ENCODE results near the gene RGS11.

The RGS11 gene

GRCh38 chr16:275786-276232 is at the start of gene RGS11:
Gene RGS11, minus strand, starts transcription at chr16:275944. Its CDS starts 33 bp downstream, at chr16:275911.
- no peak for DNase-seq

GRCh38 chr16:324451-325334 is 48.9 kb upstream of the RGS11 start:
- DNase-seq, result no peak

GRCh38 chr16:324201-324450 is 48.4 kb upstream of the RGS11 start:
- no peak for DNase-seq

GRCh38 chr16:322476-323143 is 46.9 kb upstream of the RGS11 start:
- no peak for DNase-seq

DNA sequence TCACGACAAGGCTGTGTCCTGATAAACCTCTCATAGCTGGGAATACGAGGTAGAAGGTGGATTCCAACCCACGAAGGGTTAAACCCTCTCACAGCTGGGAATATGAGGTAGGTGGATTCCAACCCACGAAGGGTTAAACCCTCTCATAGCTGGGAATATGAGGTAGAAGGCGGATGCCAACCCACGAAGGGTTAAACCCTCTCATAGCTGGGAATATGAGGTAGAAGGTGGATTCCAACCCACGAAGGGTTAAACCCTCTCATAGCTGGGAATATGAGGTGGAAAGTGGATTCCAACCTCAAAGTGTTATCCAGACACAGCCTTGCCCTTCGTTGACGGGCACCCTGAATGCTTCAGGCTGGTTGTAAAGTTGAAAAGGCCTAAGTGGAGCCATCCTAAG is 45.8 kb upstream of the RGS11 start:
- DNase-seq, result no peak

GRCh38 chr16:320206-320605 is 44.5 kb upstream of the RGS11 start:
- DNase-seq, result no peak

- no peak for DNase-seq
These were observed 42.9 kb upstream of the RGS11 start for GRCh38 chr16:318628-319027.

DNA sequence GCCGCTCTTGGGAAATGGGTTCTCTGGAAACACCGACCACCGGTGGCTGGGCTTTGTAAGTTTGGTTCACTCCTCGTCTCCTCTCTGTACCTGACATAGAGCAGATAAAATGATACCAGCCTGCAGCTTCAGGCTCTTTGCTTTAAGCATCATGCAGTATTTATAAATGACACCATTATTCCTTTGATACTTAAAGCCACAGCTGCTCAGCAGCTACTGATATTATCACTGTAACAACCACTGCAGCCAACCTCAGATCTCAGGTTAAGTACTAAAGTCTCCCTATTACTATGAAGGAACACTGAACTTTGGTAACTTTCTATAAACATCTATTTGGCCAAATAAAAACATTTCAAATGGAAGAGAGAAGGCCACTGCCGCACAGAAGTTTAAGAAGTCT is 41.8 kb upstream of the RGS11 start:
- no peak for DNase-seq

DNA sequence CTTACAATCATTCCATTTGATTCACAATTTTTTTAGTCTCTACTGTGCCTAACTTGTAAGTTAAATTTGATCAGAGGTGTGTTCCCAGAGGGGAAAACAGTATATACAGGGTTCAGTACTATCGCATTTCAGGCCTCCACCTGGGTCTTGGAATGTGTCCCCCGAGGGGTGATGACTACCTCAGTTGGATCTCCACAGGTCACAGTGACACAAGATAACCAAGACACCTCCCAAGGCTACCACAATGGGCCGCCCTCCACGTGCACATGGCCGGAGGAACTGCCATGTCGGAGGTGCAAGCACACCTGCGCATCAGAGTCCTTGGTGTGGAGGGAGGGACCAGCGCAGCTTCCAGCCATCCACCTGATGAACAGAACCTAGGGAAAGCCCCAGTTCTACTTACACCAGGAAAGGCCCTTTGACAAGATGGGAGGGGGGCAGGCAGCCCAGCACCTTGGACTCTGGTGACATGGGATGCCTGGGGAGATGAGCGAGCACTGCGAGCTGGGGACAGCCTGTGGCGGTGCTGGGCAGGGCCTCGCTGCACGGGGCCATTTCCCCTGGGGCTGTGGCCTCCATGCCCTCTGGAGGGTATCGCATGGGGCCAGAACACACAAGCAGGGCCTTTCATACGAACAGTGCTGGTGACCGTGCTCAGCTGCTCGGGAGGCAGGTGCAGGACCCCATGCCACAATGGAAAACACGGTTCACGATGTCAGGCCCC is 41.2 kb upstream of the RGS11 start:
- no peak for DNase-seq

DNA sequence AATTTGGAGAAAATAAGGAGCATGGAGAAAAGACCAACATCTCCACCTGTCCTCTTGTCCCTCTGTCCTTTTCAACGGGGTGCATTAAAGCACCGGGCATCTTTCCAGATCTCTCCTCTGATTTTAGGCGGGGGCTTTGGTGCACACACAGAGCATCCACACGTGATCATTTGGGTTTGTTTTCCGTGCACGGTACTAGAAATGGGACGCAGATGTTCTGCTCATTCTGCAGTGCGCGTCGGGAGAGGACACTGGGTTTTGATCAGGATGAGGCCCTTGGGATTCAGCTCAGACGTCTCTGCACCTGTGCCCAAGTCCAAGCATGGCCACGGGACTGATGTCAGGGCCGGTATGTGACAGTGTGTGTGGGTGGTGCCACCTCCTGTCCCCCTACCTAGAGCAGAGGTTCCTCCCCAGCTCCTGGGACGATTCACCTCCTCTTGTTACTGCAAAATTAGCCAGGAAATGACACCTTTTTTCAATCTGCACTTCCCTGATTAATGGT is 39.1 kb upstream of the RGS11 start:
- DNase-seq, result no peak

- no peak for DNase-seq
These were observed 38.6 kb upstream of the RGS11 start for GRCh38 chr16:314351-314750.

DNA sequence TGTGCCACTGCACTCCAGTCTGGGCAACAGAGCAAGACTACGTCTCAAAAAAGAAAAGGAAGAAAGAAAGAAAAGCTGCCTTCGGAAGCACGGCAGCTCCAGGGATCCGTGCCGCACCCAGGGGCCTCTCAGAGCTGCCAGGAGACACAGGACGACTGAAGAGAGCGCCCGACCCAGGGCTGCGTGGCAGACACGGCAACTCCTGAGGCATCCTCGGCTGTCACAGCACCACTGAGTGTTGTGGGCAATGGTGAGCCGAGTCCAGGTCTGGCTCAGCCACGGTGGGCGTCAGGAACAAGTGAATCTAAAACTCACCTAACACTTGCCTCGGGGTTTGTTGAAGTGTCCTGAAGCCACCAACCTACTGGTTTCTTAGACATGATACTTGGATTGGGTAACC is 36.0 kb upstream of the RGS11 start:
- no peak for DNase-seq

DNA sequence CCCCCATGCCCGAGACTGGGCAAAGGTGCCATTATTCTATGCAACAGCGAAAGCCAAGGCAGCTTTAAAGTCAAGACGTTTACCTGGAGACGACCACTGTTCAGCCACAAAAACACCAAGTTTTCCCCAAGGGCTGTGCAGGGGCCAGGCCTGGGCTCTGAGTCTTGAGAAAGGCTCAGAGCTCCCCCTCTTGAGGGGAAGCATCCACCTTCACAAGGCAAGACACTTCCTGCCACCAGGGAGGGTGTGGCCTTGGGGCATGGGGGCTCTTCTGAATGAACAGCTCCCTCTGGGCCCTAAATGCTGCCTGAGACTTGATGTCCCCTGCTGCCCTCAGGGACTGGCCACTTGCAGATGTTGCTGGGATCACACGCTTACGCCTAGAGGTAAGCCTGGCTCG is 33.7 kb upstream of the RGS11 start:
- no peak for DNase-seq

- DNase-seq, result no peak
These were observed 32.1 kb upstream of the RGS11 start for GRCh38 chr16:307691-308312.

- no peak for DNase-seq
These were observed 31.2 kb upstream of the RGS11 start for GRCh38 chr16:306911-307370.

GRCh38 chr16:305916-306626 is 30.3 kb upstream of the RGS11 start:
- no peak for DNase-seq

DNA sequence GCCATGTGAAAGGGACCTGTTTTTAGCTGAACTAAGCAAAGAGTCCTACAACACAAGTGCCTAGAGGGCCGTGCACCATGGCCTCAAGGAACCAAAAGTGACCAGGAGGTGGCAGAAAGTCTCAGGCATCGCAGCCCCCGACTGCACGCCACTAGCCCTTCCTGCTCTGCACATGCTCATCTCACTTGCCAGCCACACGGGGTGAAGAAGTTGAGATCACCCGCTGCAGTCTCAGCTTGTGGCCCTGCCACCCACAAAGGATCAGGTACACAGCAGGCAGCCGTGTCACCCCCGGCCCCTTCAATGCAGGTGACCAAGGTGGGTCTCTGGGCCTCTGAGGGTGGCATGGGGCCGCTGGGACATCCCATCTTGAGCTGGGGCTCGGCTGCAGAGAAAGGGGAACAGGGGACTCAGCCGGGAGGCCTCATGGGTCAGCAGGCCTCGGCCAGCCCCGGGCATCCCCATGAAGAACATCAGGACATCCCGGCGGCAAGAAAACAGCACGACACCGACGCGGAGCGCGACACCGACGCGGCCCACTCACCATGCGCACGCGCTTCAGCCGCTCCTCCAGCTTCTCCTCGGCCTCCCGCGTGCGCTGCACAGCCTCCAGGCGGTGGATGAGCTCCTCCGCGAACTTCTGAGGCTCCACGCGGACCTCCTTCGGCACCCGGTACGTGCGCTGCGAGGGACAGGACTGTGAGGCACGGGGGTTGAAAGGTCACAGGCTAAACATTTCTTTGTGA is 28.2 kb upstream of the RGS11 start:
- no peak for DNase-seq

DNA sequence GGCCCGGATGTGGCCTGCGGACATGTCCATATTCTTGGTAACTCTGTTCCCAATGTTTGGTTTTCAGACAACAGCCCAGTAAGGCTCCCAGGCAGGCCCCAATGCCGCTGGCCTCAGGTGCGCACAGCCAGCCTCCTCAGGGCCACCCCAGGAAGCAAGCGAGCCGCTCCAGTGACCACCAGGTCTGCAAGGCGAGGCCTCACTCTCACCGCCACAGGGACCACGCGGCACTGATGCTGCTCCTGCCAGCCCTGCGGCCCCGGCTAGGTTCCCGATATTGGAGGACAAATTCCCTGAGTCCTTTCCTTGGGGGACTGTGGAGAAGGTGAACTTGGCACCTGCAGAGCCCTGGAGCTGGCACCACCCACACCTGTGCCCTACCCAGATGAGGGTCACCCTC is 26.2 kb upstream of the RGS11 start:
- no peak for DNase-seq

DNA sequence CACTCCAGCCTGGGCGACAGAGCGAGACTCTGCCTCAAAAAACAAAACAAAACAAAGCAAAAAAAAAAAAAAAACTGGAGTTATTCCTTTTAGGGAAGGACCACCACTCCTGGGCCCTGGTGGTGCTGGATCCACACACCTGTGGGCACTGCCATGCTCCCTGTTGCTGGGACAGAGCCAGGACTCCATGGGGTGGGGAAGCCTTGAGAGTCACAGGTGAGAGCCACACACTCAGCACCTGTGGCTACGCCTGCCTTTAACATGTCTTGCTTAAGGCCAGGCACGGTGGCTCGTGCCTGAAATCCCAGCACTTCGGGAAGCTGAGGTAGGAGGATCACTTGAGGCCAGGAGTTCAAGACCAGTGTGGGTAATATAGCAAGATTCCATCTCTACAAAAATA is 25.5 kb upstream of the RGS11 start:
- no peak for DNase-seq

DNA sequence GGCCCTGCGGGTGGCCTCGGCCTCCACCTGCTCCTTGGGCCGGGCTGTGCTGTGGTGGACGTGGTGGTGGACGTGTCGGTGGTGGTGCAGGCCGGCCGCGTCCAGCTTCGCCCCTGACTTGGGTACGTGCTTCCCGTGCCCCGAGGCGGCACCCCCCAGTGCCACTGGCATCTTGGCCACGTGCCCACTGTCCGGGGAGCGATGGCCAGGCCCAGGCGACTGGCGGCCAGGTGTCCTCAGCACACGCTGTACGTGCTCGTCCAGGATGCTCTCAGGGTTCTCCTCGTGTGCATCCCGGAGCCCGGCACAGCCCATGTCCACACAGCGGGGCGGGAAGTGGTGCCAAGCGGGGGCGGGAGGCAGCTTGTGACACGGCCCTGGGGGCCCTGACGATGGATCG is 22.1 kb upstream of the RGS11 start:
- no peak for DNase-seq

GRCh38 chr16:296806-297510 is 21.2 kb upstream of the RGS11 start:
- DNase-seq, result no peak
